Measurements from ENCODE around the gene DDX49. TPM values are rescaled to one million over a fixed set of nuclear protein-coding genes. Genes with fewer than 3 reads are reported as not detected.
"Not testable (repeated sequence)": the region's sequence is repeated elsewhere in the genome, so short reads cannot be mapped to it uniquely, and the experiment has no call there.

The DDX49 gene
- total RNA-seq, 2 donors from 2014 or later, result 46.7 to 51.2 TPM

- DNase-seq (ENCODE audit: low spot score in 2 of 2), result no peak
- Mint-ChIP-seq H3K36me3 (no peaks in the 10 kb centered on the region), H3K9me3 (no peaks in the 10 kb centered on the region), H3K27ac (no peak overlapping the region)
- no peak for ATAC-seq
These were observed 25.8 kb upstream of the DDX49 start for GRCh38 chr19:18893587-18894253.

- no peaks in the 10 kb centered on the region for H3K36me3 Mint-ChIP-seq
- H3K27ac Mint-ChIP-seq, result no peak overlapping the region
- DNase-seq (ENCODE audit: low spot score in 2 of 2) (no peak), ATAC-seq (no peak)
- no peaks in the 10 kb centered on the region for H3K9me3 Mint-ChIP-seq
These were observed 25.1 kb upstream of the DDX49 start for GRCh38 chr19:18894254-18895037.

GRCh38 chr19:18895038-18895823 is 24.3 kb upstream of the DDX49 start:
- H3K27ac Mint-ChIP-seq, result no peak overlapping the region
- H3K9me3 Mint-ChIP-seq, result no peaks in the 10 kb centered on the region
- ATAC-seq (peak; percentile 14 to 30), DNase-seq (ENCODE audit: low spot score in 2 of 2) (no peak)
- H3K36me3 Mint-ChIP-seq, result no peaks in the 10 kb centered on the region

GRCh38 chr19:18895824-18896341 is 23.6 kb upstream of the DDX49 start, which contains the start of gene CERS1:
CERS1 (minus strand) TSS chr19:18896158; CDS start chr19:18896072, 86 bp downstream.
- Mint-ChIP-seq H3K9me3 (no peaks in the 10 kb centered on the region), H3K36me3 (no peaks in the 10 kb centered on the region), H3K27ac (no peak within 1 kb of the TSS)
- DNase-seq (ENCODE audit: low spot score in 2 of 2) (no peak), ATAC-seq (peak in 1 of 2 donors; percentile 38)

GRCh38 chr19:18896421-18896841 is 23.1 kb upstream of the DDX49 start:
- no peak for DNase-seq (ENCODE audit: low spot score in 2 of 2)
- Mint-ChIP-seq H3K9me3 (no peaks in the 10 kb centered on the region), H3K36me3 (no peaks in the 10 kb centered on the region), H3K27ac (no peak overlapping the region)
- ATAC-seq, result no peak

- H3K9me3 Mint-ChIP-seq, result no peaks in the 10 kb centered on the region
- H3K36me3 Mint-ChIP-seq, result no peaks in the 10 kb centered on the region
- no peak overlapping the region for H3K27ac Mint-ChIP-seq
- ATAC-seq (no peak), DNase-seq (ENCODE audit: low spot score in 2 of 2) (no peak)
These were observed 22.2 kb upstream of the DDX49 start for GRCh38 chr19:18897094-18898029.

GRCh38 chr19:18898081-18898606 is 21.4 kb upstream of the DDX49 start:
- Mint-ChIP-seq H3K27ac (no peak overlapping the region), H3K9me3 (no peaks in the 10 kb centered on the region), H3K36me3 (no peaks in the 10 kb centered on the region)
- ATAC-seq (no peak), DNase-seq (ENCODE audit: low spot score in 2 of 2) (no peak)

GRCh38 chr19:18898607-18899408 is 20.7 kb upstream of the DDX49 start:
- ATAC-seq, result no peak
- no peak overlapping the region for H3K27ac Mint-ChIP-seq
- no peaks in the 10 kb centered on the region for H3K36me3 Mint-ChIP-seq
- H3K9me3 Mint-ChIP-seq, result no peaks in the 10 kb centered on the region
- no peak for DNase-seq (ENCODE audit: low spot score in 2 of 2)

- Mint-ChIP-seq H3K27ac (no peak overlapping the region), H3K36me3 (no peaks in the 10 kb centered on the region), H3K9me3 (no peaks in the 10 kb centered on the region)
- no peak for ATAC-seq
- DNase-seq (ENCODE audit: low spot score in 2 of 2), result no peak
These were observed 19.6 kb upstream of the DDX49 start for GRCh38 chr19:18899624-18900560.

GRCh38 chr19:18900700-18901481 is 18.6 kb upstream of the DDX49 start:
- Mint-ChIP-seq H3K27ac (no peak overlapping the region), H3K36me3 (no peaks in the 10 kb centered on the region), H3K9me3 (no peaks in the 10 kb centered on the region)
- no peak for ATAC-seq
- no peak for DNase-seq (ENCODE audit: low spot score in 2 of 2)

GRCh38 chr19:18901491-18901890 is 18.0 kb upstream of the DDX49 start:
- no peak for ATAC-seq
- H3K27ac Mint-ChIP-seq, result no peak overlapping the region
- H3K36me3 Mint-ChIP-seq, result no peaks in the 10 kb centered on the region

GRCh38 chr19:18902519-18902918 is 17.0 kb upstream of the DDX49 start:
- not testable (repeated sequence) for ATAC-seq; H3K36me3 Mint-ChIP-seq; H3K9me3 Mint-ChIP-seq; DNase-seq (ENCODE audit: low spot score in 2 of 2)
- H3K27ac Mint-ChIP-seq, result peak overlapping the region in 1 of 2 donors; percentile 80

More at GRCh38 chr19:18901491-18901890, 18.0 kb upstream of the DDX49 start:
- no peaks in the 10 kb centered on the region for H3K9me3 Mint-ChIP-seq
- DNase-seq (ENCODE audit: low spot score in 2 of 2), result no peak

- no peaks in the 10 kb centered on the region for H3K36me3 Mint-ChIP-seq
- peak overlapping the region in 1 of 2 donors; percentile 37 for H3K27ac Mint-ChIP-seq
- no peak for DNase-seq (ENCODE audit: low spot score in 2 of 2)
- H3K9me3 Mint-ChIP-seq, result no peaks in the 10 kb centered on the region
- no peak for ATAC-seq
These were observed 16.1 kb upstream of the DDX49 start for GRCh38 chr19:18903156-18904037.
